HCT116 (cell line): ENCODE measurements around the gene FCRL3. TPM values are rescaled to one million over a fixed set of nuclear protein-coding genes. Genes with fewer than 3 reads are reported as not detected.
"Not testable (repeated sequence)": the region's sequence is repeated elsewhere in the genome, so short reads cannot be mapped to it uniquely, and the experiment has no call there.

Source experiments
- ATAC-seq: fragments of 200-7000 bp; cut with Tn5 transposase; 2 replicates; pipeline ENCODE4 v1.9.1; 2020; ENCODE audit warnings: mild to moderate bottlenecking, moderate library complexity
- BruUV-seq: library from RNA; stranded (reverse); fragments of 400-500 nt; replicated peaks from 2 replicates; lab custom pipeline; 2021; lab: Mats Ljungman, UMichigan
- CTCF ChIA-PET: fragments of 300-600 bp; sonication (Branson Sonifier 250); formaldehyde crosslinking; loops from one replicate; lab custom pipeline; 2021; ENCODE audit warnings: antibody characterized with exemption; lab: Charles Lee
- POLR2A ChIA-PET: fragments of 300-600, 350-600 bp; sonication (Branson Sonifier 250); formaldehyde crosslinking; loops from one replicate; lab custom pipeline; 2021; ENCODE audit warnings: antibody characterized with exemption; lab: Charles Lee
- RAD21 ChIA-PET, 2 experiments: fragments of 300-600 bp; sonication (Branson Sonifier 250); formaldehyde crosslinking; loops; one replicate each; lab custom pipeline; 2023; ENCODE audit warnings: low total read pairs in 2 of 2; ENCODE audit not compliant: uncharacterized antibody in 2 of 2, unreplicated experiment in 2 of 2, low non-redundant PET in 1 of 2; lab: Charles Lee
- DNase-seq: peaks from one replicate; pipeline ENCODE4 v3.0.0-alpha.2; 2010; ENCODE audit warnings: low read depth, low spot score
- H2AFZ ChIP-seq: fragments of 200-600 bp; shearing (Covaris generic), sonication (generic); 2 replicates; pipeline ENCODE4 v1.6.1; 2017; ENCODE audit warnings: low read depth, mixed run types, mixed read lengths, antibody characterized with exemption, low read length; ENCODE audit not compliant: poor library complexity, severe bottlenecking
- H3K27ac ChIP-seq: 2 replicates; pipeline ENCODE4 v1.5.1; 2012; ENCODE audit warnings: low read depth, low read length
- H3K27me3 ChIP-seq: fragments of 200-600 bp; sonication (generic); 2 replicates; pipeline ENCODE4 v1.6.1; 2016; ENCODE audit warnings: mixed run types, low read length, mixed read lengths; ENCODE audit not compliant: insufficient read depth
- H3K36me3 ChIP-seq, 2 experiments: fragments of 200-500 bp in 1 of 2; fragments of 200-600 bp in 1 of 2; sonication (Bioruptor generic) in 1 of 2; sonication (generic) in 1 of 2; 2 replicates each; pipeline versions ENCODE4 v1.5.1 to v1.6.1; 2014 to 2016; ENCODE audit warnings: low read length in 2 of 2, inconsistent platforms in 1 of 2, mixed read lengths in 1 of 2, mixed run types in 1 of 2; ENCODE audit not compliant: insufficient read depth in 2 of 2, control insufficient read depth in 1 of 2
- H3K4me1 ChIP-seq, 2 experiments: fragments of 200-600 bp in 1 of 2; sonication (generic) in 1 of 2; 2 replicates each; pipeline versions ENCODE4 v1.5.1 to v1.6.1; 2012 to 2017; ENCODE audit warnings: low read length in 2 of 2, inconsistent platforms in 1 of 2, mild to moderate bottlenecking in 1 of 2, mixed read lengths in 1 of 2, mixed run types in 1 of 2, moderate library complexity in 1 of 2; ENCODE audit not compliant: insufficient read depth in 2 of 2, control insufficient read depth in 1 of 2
- H3K4me2 ChIP-seq: fragments of 200-600 bp; sonication (generic); 2 replicates; pipeline ENCODE4 v1.6.1; 2017; ENCODE audit warnings: mixed run types, low read length, mixed read lengths
- H3K4me3 ChIP-seq, 2 experiments: fragments of 200-600 bp in 1 of 2; sonication (generic) in 1 of 2; replicated peaks in 1 of 2; 2 replicates each; pipeline ENCODE4 v1.5.1; 2011 to 2016; ENCODE audit warnings: low read length in 2 of 2, control low read depth in 1 of 2, low read depth in 1 of 2, mild to moderate bottlenecking in 1 of 2, mixed read lengths in 1 of 2, mixed run types in 1 of 2
- H3K79me2 ChIP-seq: fragments of 200-600 bp; sonication (generic); 2 replicates; pipeline ENCODE4 v1.6.1; 2017; ENCODE audit warnings: mild to moderate bottlenecking, mixed run types, low read length, moderate library complexity, mixed read lengths; ENCODE audit not compliant: insufficient read depth
- H3K9ac ChIP-seq: fragments of 200-600 bp; sonication (generic); 2 replicates; pipeline ENCODE4 v1.6.1; 2016; ENCODE audit warnings: low read length, mixed read lengths
- H3K9me2 ChIP-seq: fragments of 200-600 bp; sonication (generic), shearing (Covaris generic); 2 replicates; pipeline ENCODE4 v1.6.1; 2017; ENCODE audit warnings: mixed run types, mild to moderate bottlenecking, moderate library complexity; ENCODE audit not compliant: insufficient read depth
- H3K9me3 ChIP-seq, 2 experiments: fragments of 200-500 bp in 1 of 2; fragments of 200-600 bp in 1 of 2; sonication (Bioruptor generic) in 1 of 2; sonication (generic) in 1 of 2; 2 replicates each; pipeline ENCODE4 v1.6.1; 2014 to 2017; ENCODE audit warnings: low read length in 2 of 2, mixed read lengths in 2 of 2, inconsistent platforms in 1 of 2, low read depth in 1 of 2, mild to moderate bottlenecking in 1 of 2, mixed run types in 1 of 2, moderate library complexity in 1 of 2; ENCODE audit not compliant: control insufficient read depth in 1 of 2, insufficient read depth in 1 of 2
- H4K20me1 ChIP-seq: fragments of 200-600 bp; sonication (generic), shearing (Covaris generic); 2 replicates; pipeline ENCODE4 v1.6.1; 2017; ENCODE audit warnings: mixed run types, mild to moderate bottlenecking, moderate library complexity; ENCODE audit not compliant: insufficient read depth
- CBX3 ChIP-seq: IDR thresholded peaks from 2 replicates; pipeline ENCODE4 v1.6.1; 2012; ENCODE audit warnings: low read depth
- CEBPB ChIP-seq: IDR thresholded peaks from 2 replicates; pipeline ENCODE4 v1.6.1; 2012; ENCODE audit warnings: low read depth
- ELF1 ChIP-seq: IDR thresholded peaks from 2 replicates; pipeline ENCODE4 v1.6.1; 2012; ENCODE audit warnings: low read depth, borderline replicate concordance
- JUND ChIP-seq: IDR thresholded peaks from 2 replicates; pipeline ENCODE4 v1.6.1; 2012
- POLR2A ChIP-seq: IDR thresholded peaks from 2 replicates; pipeline ENCODE4 v1.7.0; 2011; ENCODE audit warnings: borderline replicate concordance; ENCODE audit not compliant: insufficient read depth, insufficient read length; ENCODE audit errors: extremely low read depth
- RAD21 ChIP-seq: IDR thresholded peaks from 2 replicates; pipeline ENCODE4 v1.6.1; 2012; ENCODE audit warnings: low read depth, mild to moderate bottlenecking
- REST ChIP-seq: IDR thresholded peaks from 2 replicates; pipeline ENCODE4 v1.6.1; 2012; ENCODE audit warnings: low read depth
- SIN3A ChIP-seq: IDR thresholded peaks from 2 replicates; pipeline ENCODE4 v1.6.1; 2012; ENCODE audit warnings: low read depth
- ZFX ChIP-seq: fragments of 450-650 bp; IDR thresholded peaks from 2 replicates; pipeline ENCODE4 v1.6.1; 2017
- ZNF274 ChIP-seq: fragments of 200-500 bp; sonication (Bioruptor generic); IDR thresholded peaks from 2 replicates; pipeline ENCODE4 v1.6.1; 2014; ENCODE audit warnings: mild to moderate bottlenecking, low read depth, low read length, inconsistent platforms
- intact Hi-C: fragments of 100-400 bp; cut with micrococcal nuclease; formaldehyde crosslinking; loops from 2 replicates; pipeline ENCODE4 v1.10.0; 2022
- total RNA-seq: library from RNA; stranded (reverse); gene quantifications from one replicate; pipeline ENCODE4 v1.2.1, GENCODE V29; 2021; ENCODE audit not compliant: unreplicated experiment

Gene FCRL3
- total RNA-seq, 1 experiment from 2014 or later: not detected

- POLR2A ChIA-PET: no interaction called here
- Histone ChIP-seq H3K79me2 (no peaks in the 10 kb centered on the region), H3K4me1 (no peaks in the 10 kb centered on the region), H3K27ac (no peak overlapping the region), H3K4me3 (no peak overlapping the region), H4K20me1 (no peaks in the 10 kb centered on the region), H3K4me2 (no peak overlapping the region)
- intact Hi-C loops: no loop called here
- BruUV-seq: no TSS peak
- CTCF ChIA-PET: no interaction called here
- RAD21 ChIA-PET: no interaction called here
- DNase-seq: no peak
- TF ChIP-seq CEBPB (no peak), SIN3A (no peak)
- TF ChIP-seq, all 23 proteins: peak for 0
- no peak; the same call in 1 of the 2 replicates for ATAC-seq
- Histone ChIP-seq H2AFZ (no peak overlapping the region), H3K9ac (no peak overlapping the region), H3K36me3 (no peaks in the 10 kb centered on the region), H3K9me3 (no peaks in the 10 kb centered on the region), H3K9me2 (no peaks in the 10 kb centered on the region), H3K27me3 (no peaks in the 10 kb centered on the region; the same call in 1 of the 2 replicates)
Measured at GRCh38 chr1:157739229-157739901, 38.8 kb upstream of the FCRL3 start.

- H4K20me1 ChIP-seq, CTCF ChIA-PET, BruUV-seq, H3K27ac ChIP-seq, H3K9me2 ChIP-seq, ATAC-seq, H3K4me3 ChIP-seq, POLR2A ChIA-PET, H3K79me2 ChIP-seq, DNase-seq, H3K9me3 ChIP-seq, H3K4me1 ChIP-seq, H3K9ac ChIP-seq, intact Hi-C loops, H3K36me3 ChIP-seq, H2AFZ ChIP-seq, RAD21 ChIA-PET, H3K27me3 ChIP-seq, H3K4me2 ChIP-seq: not testable (repeated sequence)
Measured at GRCh38 chr1:157735991-157736390, 35.4 kb upstream of the FCRL3 start.

GRCh38 chr1:157734321-157734720 lies 33.8 kb upstream of the FCRL3 start:
- H3K4me2 ChIP-seq: no peak overlapping the region
- ChIA-PET RAD21 (no interaction called here), POLR2A (no interaction called here), CTCF (no interaction called here)
- no TSS peak for BruUV-seq
- H3K9ac ChIP-seq: no peak overlapping the region
- no peaks in the 10 kb centered on the region for H3K36me3 ChIP-seq
- H3K27ac ChIP-seq: no peak overlapping the region
- H3K9me2 ChIP-seq: no peaks in the 10 kb centered on the region
- no peak for ATAC-seq
- no peak for DNase-seq
- TF ChIP-seq ZFX: no peak
- no peak for TF ChIP-seq JUND
- TF ChIP-seq ELF1: no peak
- TF ChIP-seq CEBPB: no peak
- no peak for TF ChIP-seq RAD21
- TF ChIP-seq SIN3A: no peak
- TF ChIP-seq CBX3: no peak
- no peak for TF ChIP-seq REST
- no peak for TF ChIP-seq POLR2A
- TF ChIP-seq ZNF274: no peak
- no peaks in the 10 kb centered on the region for H3K4me1 ChIP-seq
- no peak overlapping the region for H2AFZ ChIP-seq
- no peaks in the 10 kb centered on the region for H4K20me1 ChIP-seq
- H3K27me3 ChIP-seq: no peaks in the 10 kb centered on the region
- no peak overlapping the region for H3K4me3 ChIP-seq
- no peaks in the 10 kb centered on the region for H3K79me2 ChIP-seq
- no peaks in the 10 kb centered on the region for H3K9me3 ChIP-seq
- intact Hi-C loops: no loop called here
